Measurements from ENCODE around the gene SOX1.

DNA sequence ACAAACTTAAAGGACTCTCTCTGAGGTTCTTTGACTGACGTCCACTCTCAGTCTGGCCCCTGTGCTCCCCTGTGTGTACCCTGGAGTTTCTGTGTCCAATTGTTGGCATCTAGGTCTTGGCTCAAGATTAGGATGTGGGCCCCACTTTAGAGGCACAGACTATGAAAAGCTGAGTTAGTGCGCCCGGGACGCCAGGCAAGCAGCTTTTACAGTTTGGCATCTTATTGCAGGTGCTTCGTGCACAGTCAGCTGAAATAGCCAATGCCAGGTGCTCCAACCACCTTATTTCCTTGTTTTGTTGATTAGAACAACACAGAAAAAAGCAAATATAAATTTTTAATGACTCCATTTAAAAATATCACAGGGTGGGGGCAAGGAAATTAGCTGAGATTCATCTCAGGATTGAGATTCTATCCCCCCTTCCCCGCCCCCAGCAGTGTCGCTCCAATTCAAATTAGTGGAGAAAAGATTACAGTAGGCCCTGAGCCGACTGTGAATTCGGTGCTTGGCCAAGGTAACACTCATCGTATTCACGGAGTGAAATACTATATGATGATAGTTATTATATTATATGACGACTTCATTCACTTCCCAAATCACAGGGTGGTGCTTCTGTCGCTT, 4.3 kb downstream of the SOX1 start:
- TF ChIP-seq POLR2A (IDR thresholded peaks at IDR 0.05) (no peak), CTCF (IDR thresholded peaks at IDR 0.05) (no peak)
